GM21529 (cell line): ENCODE results near the gene NEU3.
"Not testable (repeated sequence)": the region's sequence is repeated elsewhere in the genome, so short reads cannot be mapped to it uniquely, and the experiment has no call there.

Experiments used
- ATAC-seq: cut with Tn5 transposase; IDR thresholded peaks from one replicate; pipeline ENCODE4 v1.9.1; 2021; ENCODE audit not compliant: unreplicated experiment

Gene NEU3

GRCh38 chr11:75028321-75028720 lies 39.6 kb downstream of the NEU3 start:
- no peak for ATAC-seq

DNA sequence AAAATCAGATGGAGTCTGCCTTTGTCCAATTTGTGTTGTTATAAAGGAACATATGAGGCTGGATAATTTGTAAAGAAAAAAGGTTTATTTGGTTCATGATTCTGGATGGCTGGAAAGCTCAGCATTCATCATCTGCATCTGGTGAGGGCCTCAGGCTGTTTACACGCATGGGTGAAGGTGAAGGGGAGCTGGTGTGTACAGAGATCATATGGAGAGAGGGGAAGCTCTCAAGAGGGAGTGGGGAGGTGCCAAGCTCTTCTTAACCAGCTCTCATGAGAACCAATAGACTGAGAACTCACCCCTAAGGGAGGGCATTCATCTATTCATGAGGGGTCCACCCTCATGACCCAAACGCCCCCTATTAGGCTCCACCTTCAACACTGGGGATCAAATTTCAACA lies 40.0 kb downstream of the NEU3 start:
- ATAC-seq: no peak

DNA sequence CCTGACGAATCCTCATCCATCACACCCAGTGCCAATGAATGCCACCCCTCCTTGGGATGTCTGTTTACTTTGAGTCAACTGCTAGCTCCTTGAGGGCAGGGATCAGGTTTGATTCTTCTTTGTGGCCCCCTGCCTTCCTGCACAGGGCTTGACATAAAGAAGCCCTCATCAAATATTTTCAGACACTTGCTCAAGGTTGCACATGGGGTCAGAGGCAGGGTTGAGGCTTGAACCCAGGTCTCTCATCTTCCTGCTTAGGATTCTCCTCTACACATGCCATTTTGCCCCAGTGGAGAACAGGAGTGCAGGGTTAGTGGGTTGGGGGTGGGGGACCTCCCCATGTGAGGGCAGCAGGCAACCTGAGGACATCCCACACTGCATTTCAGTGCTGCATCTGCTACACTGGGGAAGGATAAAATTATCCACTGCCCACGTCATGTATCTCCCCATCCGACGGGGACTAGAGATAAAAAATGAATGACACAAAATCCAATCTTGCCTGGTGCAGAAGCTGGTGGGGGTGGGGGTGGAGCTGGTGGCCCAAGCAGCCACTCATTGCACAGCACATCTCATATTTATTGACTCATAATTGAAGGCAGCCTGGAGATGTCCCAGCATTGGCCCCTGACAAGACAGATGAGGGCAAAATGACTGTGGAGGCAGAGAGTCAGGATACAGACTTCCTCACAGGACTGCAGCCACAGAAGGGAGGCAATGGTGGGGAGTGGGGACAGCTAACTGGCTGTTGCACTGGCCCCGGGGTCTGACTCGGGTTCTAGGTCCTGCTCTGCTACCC lies 41.3 kb downstream of the NEU3 start:
- ATAC-seq: no peak

DNA sequence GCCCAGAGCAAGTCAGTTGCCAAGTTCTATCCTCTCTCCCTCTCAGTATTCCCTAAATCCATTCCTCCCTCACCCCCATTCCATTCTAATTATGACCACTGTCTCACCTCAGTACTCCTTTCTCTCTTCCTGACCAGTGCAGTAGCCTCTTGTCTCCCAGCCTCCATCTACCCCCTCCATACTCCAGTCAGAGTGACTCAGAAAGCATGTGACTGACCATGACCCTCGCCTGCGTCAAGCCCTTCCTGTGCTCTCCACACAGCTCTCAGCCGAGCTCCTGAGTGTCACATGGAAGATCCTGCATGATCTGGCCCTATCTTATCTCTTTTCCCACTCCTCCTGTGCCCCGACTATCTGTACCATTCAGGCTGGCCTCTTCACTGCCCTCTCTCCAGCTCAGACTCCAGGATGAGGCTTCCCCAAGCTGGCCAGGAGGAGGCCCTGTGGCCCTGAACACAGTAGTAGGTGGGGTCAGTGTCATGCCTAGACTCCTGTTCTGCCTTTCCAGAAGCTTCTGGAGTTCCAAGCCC lies 42.6 kb downstream of the NEU3 start:
- ATAC-seq: no peak

DNA sequence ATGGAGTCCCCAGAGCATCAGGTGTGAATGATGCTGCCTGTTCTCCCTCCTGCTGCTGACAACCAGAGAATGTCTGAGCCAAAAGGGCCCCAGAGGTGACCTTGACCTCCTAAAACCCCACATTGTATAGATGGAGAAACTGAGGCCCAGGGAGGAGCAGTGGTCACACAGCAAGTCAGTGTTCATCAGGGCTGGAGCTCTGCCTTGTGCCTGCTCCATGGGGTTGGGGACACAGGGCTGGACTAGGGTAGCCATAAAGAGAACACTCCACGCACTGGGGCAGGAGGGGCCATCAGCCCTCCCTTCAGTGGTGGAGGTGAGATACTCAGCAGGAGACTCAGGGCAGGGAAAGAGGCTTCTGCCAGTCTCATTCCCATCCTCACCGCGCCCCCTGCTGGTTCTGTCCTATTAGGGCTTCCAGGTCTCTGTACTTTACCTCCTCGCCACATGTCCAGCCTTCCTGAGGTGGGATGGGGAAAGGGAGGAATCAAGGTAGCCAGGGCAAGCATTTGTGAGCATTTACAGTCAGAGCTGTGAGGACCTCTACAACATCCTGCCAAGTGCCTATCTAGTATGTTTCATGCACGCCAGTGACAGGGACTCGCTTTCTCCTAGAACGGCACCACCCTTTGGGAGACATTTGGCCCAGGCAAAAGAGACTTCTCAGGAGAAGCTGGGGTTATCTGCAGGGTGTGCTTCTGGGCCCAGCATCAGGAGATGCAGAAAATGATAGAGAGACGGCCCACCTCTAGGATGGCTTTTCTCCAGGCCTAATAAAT lies 43.2 kb downstream of the NEU3 start:
- ATAC-seq: no peak

DNA sequence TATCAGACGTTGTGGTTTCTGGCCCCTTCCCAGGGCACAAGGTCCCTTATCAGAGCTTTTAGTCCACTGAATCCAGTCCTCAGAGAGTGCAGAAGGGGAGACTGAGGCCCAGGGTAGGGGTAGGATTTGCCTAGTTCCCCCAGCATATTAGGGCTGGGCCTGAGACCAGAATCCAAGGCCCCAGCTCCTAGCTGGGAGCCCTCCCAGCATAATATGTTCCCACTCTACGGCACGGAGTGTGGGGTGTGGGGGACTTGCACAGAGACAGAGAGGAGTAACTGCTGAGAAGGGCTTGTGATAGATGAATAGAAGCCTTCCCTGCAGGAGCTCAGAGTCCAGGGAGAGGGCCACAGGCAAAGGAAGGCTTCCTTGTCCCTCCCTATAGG lies 43.8 kb downstream of the NEU3 start:
- ATAC-seq: no peak

- no peak for ATAC-seq
Measured at GRCh38 chr11:75033916-75034315, 45.2 kb downstream of the NEU3 start.

GRCh38 chr11:75035256-75035655 lies 46.5 kb downstream of the NEU3 start:
- no peak for ATAC-seq

- ATAC-seq: no peak
Measured at GRCh38 chr11:75035911-75036565, 47.3 kb downstream of the NEU3 start.

DNA sequence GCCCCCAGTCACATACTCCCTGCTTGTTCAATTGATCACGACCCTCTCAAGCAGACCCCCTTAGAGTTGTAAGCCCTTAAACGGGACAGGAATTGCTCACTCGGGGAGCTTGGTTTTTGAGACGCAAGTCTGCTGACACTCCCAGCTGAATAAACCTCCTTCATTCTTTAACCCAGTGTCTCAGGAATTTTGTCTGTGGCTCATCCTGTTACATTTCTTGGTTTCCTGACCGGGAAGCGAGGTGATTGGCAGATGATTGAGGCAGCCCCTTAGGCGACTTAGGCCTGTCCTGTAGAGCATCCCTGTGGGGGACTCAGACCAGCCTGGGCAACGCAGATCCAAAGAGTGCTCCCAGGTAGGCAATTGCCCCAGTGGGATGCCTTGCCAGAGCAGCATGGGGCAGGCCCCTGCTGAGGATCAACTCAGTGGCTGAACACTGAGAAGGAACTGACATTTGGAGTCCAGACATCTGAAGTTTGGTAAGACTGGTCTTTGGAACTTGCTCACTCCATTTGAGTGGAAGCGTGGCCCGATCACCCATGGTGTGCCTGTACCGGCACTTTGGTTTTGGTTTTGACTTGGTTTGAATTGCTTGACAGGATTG lies 51.5 kb downstream of the NEU3 start:
- no peak for ATAC-seq

GRCh38 chr11:75041263-75041662 lies 52.5 kb downstream of the NEU3 start:
- no peak for ATAC-seq

DNA sequence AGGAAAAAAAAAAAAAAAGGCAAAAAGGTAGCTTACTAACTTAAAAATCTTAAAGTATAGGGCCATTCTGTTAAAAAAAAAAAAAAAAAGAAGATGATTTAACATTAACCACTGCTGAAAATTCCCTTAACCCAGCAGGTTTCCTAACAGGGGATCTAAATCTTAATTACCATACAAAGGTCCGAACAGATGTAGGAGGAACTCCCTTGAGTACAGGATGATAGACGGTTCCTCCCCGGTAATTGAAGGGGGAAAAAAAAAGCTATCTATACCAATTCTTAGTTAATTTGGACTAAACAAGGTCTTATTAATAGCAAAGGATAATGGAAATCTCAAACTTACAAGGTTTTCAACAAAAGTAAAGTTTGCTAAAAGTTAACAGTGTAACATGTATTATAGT lies 53.1 kb downstream of the NEU3 start:
- ATAC-seq: not testable (repeated sequence)

- ATAC-seq: not testable (repeated sequence)
Measured at GRCh38 chr11:75044381-75045170, 55.8 kb downstream of the NEU3 start.

GRCh38 chr11:75046668-75047067 lies 57.9 kb downstream of the NEU3 start:
- not testable (repeated sequence) for ATAC-seq

GRCh38 chr11:75047191-75047590 lies 58.5 kb downstream of the NEU3 start:
- ATAC-seq: no peak

GRCh38 chr11:75049501-75050266 lies 61.0 kb downstream of the NEU3 start:
- ATAC-seq: not testable (repeated sequence)

DNA sequence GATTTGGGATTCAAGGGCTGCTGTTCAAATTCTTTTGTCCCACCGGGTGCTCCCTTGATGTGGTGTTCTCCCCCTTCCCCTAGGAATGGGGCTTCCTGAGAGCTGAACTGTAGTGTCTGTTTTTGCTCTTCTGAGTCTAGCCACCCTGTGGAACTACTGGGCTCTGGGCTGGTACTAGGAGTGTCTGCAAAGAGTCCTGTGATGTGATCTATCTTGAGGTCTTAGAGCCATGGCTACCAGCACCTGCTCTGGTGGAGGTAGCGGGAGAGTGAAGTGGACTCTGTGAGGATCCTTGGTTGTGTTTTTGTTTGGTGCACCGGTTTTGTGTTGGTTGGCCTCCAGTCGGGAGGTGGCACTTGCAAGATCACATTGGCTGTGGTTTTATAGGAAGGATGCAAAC lies 61.8 kb downstream of the NEU3 start:
- no peak for ATAC-seq

DNA sequence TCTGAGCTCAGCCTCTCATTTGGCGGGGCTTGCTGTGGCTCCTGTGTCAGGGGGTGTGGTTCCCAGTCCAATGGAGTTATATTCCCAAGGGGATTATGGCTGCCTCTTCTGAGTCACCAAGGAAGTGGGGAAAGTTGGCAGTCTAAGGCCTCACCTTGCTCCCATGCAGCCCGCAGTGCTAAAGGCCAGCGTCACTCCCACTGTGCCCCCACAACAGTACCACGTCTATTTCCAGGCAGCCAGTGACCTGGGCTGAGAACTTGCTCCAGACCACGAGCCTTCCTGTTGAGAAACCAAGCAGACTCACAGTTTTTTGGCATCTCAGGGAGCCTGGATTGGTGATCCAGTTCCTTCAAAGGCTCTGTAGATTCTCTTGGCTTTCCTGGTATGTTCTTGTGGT lies 62.3 kb downstream of the NEU3 start:
- ATAC-seq: no peak

- no peak for ATAC-seq
Measured at GRCh38 chr11:75052457-75052856, 63.7 kb downstream of the NEU3 start.

DNA sequence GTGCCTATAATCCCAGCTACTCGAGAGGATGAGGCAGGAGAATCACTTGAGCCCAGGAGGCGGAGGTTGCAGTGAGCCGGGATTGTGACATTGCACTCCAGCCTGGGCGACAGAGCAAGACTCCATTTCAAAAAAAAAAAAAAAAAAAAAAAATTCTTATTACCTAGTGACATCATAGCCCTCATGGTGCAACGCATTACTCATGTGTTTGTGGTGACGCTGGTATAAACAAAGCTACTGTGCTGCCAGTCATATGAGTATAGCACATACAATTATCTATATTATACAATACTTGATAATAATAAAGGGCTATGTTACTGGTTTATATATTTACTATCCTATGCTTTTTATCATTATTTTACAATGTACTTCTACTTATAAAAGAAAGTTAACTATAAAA lies 66.8 kb downstream of the NEU3 start:
- ATAC-seq: no peak
